ENCODE results near the gene SKP2.

SKP2 gene

DNA sequence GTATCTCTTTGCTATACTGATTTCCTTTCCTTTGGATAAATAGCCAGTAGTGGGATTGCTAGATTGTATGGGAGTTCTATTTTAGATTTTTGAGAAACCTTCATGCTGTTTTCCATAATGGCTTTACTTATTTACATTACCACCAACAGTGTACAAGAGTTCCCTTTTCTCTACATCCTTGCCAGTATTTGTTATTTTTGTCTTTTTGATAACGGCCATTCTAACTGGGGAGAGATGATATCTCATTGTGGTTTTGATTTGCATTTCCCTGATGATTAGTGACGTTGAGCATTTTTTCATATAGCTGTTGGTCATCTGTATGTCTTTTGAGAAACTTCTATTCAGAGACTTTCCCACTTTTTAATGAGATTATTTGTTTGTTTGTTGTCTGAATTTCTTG is 64.0 kb downstream of the SKP2 start:
- TF ChIP-seq Cebpa-rat (IDR thresholded peaks at IDR 0.05): no peak
- Histone ChIP-seq H3K4me2 (peak overlapping the region; percentile 60), H3K27ac (peak overlapping the region; percentile 70), H3K4me3 (peak overlapping the region; percentile 19; the same call in 1 of the 2 replicates), H3K27me3 (no peaks in the 10 kb centered on the region), H3K4me1 (peaks cover 52% of the 10 kb centered on the region), H4K20me1 (no peaks in the 10 kb centered on the region), H3K9ac (no peak overlapping the region), H3K9me3 (0 out of 2 replicates have a peak, but pooled peaks cover 7% of the 10 kb centered on the region), H3K36me3 (peaks cover 71% of the 10 kb centered on the region)

DNA sequence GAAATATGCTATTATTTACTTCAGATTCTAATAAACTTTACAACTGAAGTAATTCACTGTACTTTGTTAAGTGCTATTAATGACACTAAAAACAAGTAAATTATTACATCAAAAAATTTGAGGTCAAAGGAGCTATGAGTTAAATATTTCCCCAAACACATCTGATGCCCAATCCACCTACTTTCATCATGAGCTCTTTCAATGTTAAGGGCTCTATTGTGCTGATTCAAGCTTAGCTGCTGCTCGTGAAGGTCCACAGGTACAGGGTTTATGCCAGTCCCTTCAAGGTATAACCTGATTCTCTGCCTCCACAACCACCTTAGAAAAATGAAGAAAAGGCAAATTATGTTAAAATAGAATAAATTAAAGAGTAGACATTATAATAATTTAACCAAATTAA is 65.7 kb downstream of the SKP2 start:
- H3K4me3 ChIP-seq: no peak overlapping the region
- no peak overlapping the region for H3K9ac ChIP-seq
- H3K4me2 ChIP-seq: no peak overlapping the region
- peaks cover 45% of the 10 kb centered on the region for H3K4me1 ChIP-seq
- H3K36me3 ChIP-seq: peaks cover 71% of the 10 kb centered on the region
- H3K27me3 ChIP-seq: no peaks in the 10 kb centered on the region
- no peak overlapping the region; the same call in 1 of the 2 replicates for H3K27ac ChIP-seq
- H3K9me3 ChIP-seq: 0 out of 2 replicates have a peak, but pooled peaks cover 8% of the 10 kb centered on the region
- no peak for TF ChIP-seq Cebpa-rat (IDR thresholded peaks at IDR 0.05)
- H4K20me1 ChIP-seq: no peaks in the 10 kb centered on the region

DNA sequence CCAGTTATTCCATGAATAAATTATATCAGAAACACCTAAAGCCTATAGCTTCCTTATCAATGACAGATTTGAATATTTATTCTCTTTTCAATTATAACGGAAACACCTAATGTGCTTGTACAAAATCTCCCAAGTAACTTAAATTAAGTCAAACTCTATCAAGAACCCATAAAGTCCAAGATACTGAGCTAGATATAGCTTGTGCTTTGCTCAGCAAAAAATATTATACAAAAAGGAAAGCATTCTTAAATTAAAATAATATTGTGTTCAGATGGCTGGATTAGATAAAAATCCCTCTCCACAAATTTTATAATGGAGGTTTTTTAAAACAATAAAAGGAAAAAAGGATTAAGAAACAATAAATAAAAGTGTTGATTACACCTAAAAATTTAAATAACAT is 66.1 kb downstream of the SKP2 start:
- Histone ChIP-seq H3K9me3 (0 out of 2 replicates have a peak, but pooled peaks cover 8% of the 10 kb centered on the region), H3K4me3 (no peak overlapping the region), H3K27ac (no peak overlapping the region), H3K4me1 (peaks cover 42% of the 10 kb centered on the region), H4K20me1 (no peaks in the 10 kb centered on the region), H3K4me2 (no peak overlapping the region), H3K36me3 (peaks cover 71% of the 10 kb centered on the region), H3K9ac (no peak overlapping the region), H3K27me3 (no peaks in the 10 kb centered on the region)
- TF ChIP-seq Cebpa-rat (IDR thresholded peaks at IDR 0.05): no peak

DNA sequence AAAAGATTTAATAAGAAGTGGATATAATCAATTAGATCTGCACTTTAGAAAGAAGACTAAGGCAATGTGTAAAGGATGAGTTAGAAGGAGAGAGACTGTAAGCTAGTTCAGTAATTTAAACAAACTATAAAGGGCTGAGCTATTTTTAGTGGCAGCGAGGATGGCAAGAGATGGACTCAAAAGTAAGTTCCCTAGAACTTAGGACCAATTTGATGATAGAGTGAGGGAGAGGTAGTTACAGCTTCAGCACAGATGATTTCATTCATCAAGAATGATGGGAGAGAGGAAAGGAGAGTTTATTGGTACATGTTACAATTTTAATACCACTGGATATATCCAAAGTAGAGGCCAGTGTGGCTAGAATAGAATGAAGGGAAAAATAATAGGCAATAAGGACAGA is 70.7 kb downstream of the SKP2 start:
- H3K9ac ChIP-seq: no peak overlapping the region
- H3K36me3 ChIP-seq: peaks cover 76% of the 10 kb centered on the region
- no peak overlapping the region for H3K27ac ChIP-seq
- no peaks in the 10 kb centered on the region for H4K20me1 ChIP-seq
- H3K4me1 ChIP-seq: peaks cover 16% of the 10 kb centered on the region
- H3K4me3 ChIP-seq: no peak overlapping the region
- no peaks in the 10 kb centered on the region for H3K27me3 ChIP-seq
- no peak overlapping the region for H3K4me2 ChIP-seq
- H3K9me3 ChIP-seq: 0 out of 2 replicates have a peak, but pooled peaks cover 8% of the 10 kb centered on the region
- TF ChIP-seq Cebpa-rat (IDR thresholded peaks at IDR 0.05): no peak

DNA sequence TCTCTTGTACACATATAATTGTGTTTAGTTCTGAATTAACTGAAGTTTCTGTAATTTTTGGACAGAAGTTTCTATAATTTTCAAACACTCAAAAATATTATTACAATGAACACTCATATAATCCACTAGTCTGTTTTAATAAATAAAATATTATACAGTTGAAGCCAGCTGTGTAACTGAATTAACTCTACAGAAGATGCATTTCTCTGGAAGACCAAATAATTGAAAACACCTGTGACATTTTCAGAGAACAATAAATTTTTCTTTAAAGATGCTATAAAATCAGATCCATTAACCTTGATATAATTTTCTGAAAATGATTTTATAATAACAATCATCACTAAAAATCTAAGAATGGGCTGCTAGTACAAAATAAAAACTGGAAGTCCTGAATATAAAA is 75.1 kb downstream of the SKP2 start:
- no peak for TF ChIP-seq Cebpa-rat (IDR thresholded peaks at IDR 0.05)
- Histone ChIP-seq H3K9me3 (no peaks in the 10 kb centered on the region), H3K9ac (no peak overlapping the region), H3K4me2 (no peak overlapping the region), H3K36me3 (peaks cover 51% of the 10 kb centered on the region), H4K20me1 (peaks cover 9% of the 10 kb centered on the region; the same call in 1 of the 2 replicates), H3K4me1 (peaks cover 13% of the 10 kb centered on the region), H3K27ac (no peak overlapping the region), H3K27me3 (no peaks in the 10 kb centered on the region), H3K4me3 (no peak overlapping the region)

DNA sequence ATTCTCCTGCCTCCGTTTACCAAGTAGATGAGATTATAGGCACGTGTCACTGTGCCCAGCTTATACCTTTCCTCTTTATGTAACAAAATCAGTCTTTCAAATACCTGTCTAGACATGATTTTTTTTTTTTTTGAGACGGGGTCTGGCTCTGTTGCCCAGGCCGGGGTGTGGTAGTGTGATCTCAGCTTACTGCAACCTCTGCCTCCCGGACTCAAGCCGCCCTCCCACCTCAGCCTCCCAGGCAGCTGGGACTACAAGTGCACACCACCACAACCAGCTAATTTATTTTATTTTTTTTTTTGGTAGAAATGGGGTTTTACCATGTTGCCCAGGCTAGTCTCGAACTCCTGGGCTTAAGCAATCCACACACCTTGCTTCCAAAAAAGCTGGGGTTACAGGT is 76.6 kb downstream of the SKP2 start:
- H3K9me3 ChIP-seq: no peaks in the 10 kb centered on the region
- peaks cover 9% of the 10 kb centered on the region; the same call in 1 of the 2 replicates for H4K20me1 ChIP-seq
- H3K36me3 ChIP-seq: peaks cover 40% of the 10 kb centered on the region
- no peak for TF ChIP-seq Cebpa-rat (IDR thresholded peaks at IDR 0.05)
- no peak overlapping the region for H3K9ac ChIP-seq
- H3K4me2 ChIP-seq: no peak overlapping the region
- H3K4me3 ChIP-seq: no peak overlapping the region
- no peaks in the 10 kb centered on the region for H3K27me3 ChIP-seq
- peaks cover 6% of the 10 kb centered on the region for H3K4me1 ChIP-seq
- H3K27ac ChIP-seq: no peak overlapping the region

DNA sequence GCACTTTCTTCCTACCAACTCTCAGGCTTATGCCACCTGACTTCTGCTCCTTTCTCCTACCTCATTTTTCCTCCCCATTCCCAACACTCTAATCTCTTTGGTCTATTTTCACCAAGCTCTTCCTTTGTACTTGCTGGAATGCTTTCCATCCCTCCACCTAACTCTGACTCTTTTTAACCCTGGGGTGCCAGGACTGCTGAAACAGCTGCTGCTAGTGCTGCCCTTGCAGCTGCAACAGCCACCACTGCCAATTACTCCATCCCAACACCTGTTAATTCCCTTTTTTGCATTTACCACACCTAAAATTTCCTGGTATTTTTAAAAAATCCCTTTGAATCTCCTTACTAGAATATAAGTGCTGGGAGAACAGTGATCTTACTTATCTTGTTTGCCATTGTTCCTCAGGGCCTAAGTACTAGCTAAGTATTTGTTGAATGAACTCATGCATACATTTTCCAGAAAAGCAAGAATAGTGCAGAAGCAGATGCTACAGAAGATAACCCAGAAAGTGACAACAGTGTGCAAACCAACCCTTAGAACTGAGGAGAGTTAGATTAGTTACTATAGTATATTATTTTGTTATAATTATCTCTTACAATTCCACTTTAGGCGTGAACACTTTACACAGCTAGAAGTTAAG is 78.4 kb downstream of the SKP2 start:
- H3K9ac ChIP-seq: no peak overlapping the region
- no peak overlapping the region for H3K4me3 ChIP-seq
- no peak overlapping the region for H3K4me2 ChIP-seq
- TF ChIP-seq Cebpa-rat (IDR thresholded peaks at IDR 0.05): no peak
- no peak overlapping the region for H3K27ac ChIP-seq
- peaks cover 9% of the 10 kb centered on the region; the same call in 1 of the 2 replicates for H4K20me1 ChIP-seq
- peaks cover 23% of the 10 kb centered on the region for H3K36me3 ChIP-seq
- H3K27me3 ChIP-seq: no peaks in the 10 kb centered on the region
- no peaks in the 10 kb centered on the region for H3K9me3 ChIP-seq
- H3K4me1 ChIP-seq: no peaks in the 10 kb centered on the region

DNA sequence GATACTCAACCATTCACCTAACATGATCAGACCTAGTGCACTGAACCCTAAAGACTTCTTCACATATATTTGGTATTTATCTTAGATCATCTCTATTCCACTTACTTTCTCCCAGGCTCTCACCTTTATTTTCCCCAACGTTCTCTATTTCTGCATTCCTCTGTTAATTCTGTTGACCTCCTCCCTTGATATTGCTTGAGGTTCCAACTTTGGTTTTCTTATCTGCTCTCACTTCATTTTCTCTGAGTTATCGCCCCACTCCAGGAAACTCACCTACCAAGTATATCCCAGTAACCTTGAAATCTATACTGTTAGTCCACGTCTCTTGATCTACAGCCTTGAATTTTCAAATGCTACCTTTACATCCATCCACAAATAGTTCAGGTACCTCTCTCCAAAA is 80.6 kb downstream of the SKP2 start:
- H3K9ac ChIP-seq: no peak overlapping the region
- no peak overlapping the region for H3K4me2 ChIP-seq
- H3K9me3 ChIP-seq: no peaks in the 10 kb centered on the region
- H3K27ac ChIP-seq: no peak overlapping the region
- no peak for TF ChIP-seq Cebpa-rat (IDR thresholded peaks at IDR 0.05)
- no peaks in the 10 kb centered on the region for H3K27me3 ChIP-seq
- H4K20me1 ChIP-seq: peaks cover 13% of the 10 kb centered on the region; the same call in 1 of the 2 replicates
- no peak overlapping the region for H3K4me3 ChIP-seq
- H3K4me1 ChIP-seq: peaks cover 15% of the 10 kb centered on the region
- H3K36me3 ChIP-seq: peaks cover 12% of the 10 kb centered on the region; the same call in 1 of the 2 replicates
